Vagina (tissue), 2 donors: ENCODE measurements around the gene CTDSPL. TPM values are rescaled to one million over a fixed set of nuclear protein-coding genes. Genes with fewer than 3 reads are reported as not detected.

ENCODE experiments used
- DNase-seq, 2 donors: peaks; one replicate each; pipeline ENCODE4 v3.0.0-alpha.2; 2017; ENCODE audit errors: extremely low spot score in 2 of 2
- H3K27ac ChIP-seq: fragments of 200-600 bp; sonication (generic); one replicate; pipeline ENCODE4 v1.5.1; 2019
- H3K27me3 ChIP-seq: fragments of 200-600 bp; sonication (generic); one replicate; pipeline ENCODE4 v1.5.1; 2019
- H3K36me3 ChIP-seq, 2 donors: fragments of 200-600 bp; sonication (generic); one replicate each; pipeline ENCODE4 v1.5.1; 2017 to 2019
- H3K4me1 ChIP-seq: fragments of 200-600 bp; sonication (generic); one replicate; pipeline ENCODE4 v1.5.1; 2019
- H3K4me3 ChIP-seq, 2 donors: fragments of 200-600 bp; sonication (generic); 1 replicate in 1 of 2; 2 replicates in 1 of 2; pipeline ENCODE4 v1.5.1; 2016 to 2019
- H3K9me3 ChIP-seq: fragments of 200-600 bp; sonication (generic); one replicate; pipeline ENCODE4 v1.5.1; 2019
- POLR2A ChIP-seq, 2 donors: fragments of 450-650 bp; IDR thresholded peaks; one replicate each; pipeline ENCODE4 v1.6.1; 2017; ENCODE audit warnings: antibody characterized with exemption in 2 of 2, mild to moderate bottlenecking in 2 of 2, moderate library complexity in 2 of 2
- POLR2AphosphoS5 ChIP-seq, 2 donors: sonication (generic); formaldehyde crosslinking; IDR thresholded peaks; one replicate each; pipeline ENCODE4 v1.9.0; 2017; ENCODE audit warnings: antibody characterized with exemption in 2 of 2, mild to moderate bottlenecking in 2 of 2, low read depth in 1 of 2; ENCODE audit not compliant: insufficient read depth in 1 of 2
- intact Hi-C: fragments of 100-400 bp; cut with DNase I; formaldehyde crosslinking; loops from one replicate; pipeline ENCODE4 v1.15.1; 2023
- total RNA-seq: library from RNA; depleted of rRNA; stranded (reverse); fragments of >200 nt; gene quantifications from one replicate; pipeline ENCODE4 v1.2.3, GENCODE V29; 2016
- TF ChIP-seq, protein P1 (sequence below), 3 experiments: fragments of 450-650 bp in 2 of 3; fragments of 200-600 bp in 1 of 3; sonication (generic) in 1 of 3; IDR thresholded peaks; one replicate each; pipeline ENCODE4 v1.5.1; 2017 to 2019; ENCODE audit warnings: antibody characterized with exemption in 3 of 3, mild to moderate bottlenecking in 2 of 3, moderate library complexity in 2 of 3

CTDSPL gene
- total RNA-seq, 1 donor from 2014 or later = 28.0 TPM

GRCh38 chr3:37905987-37906674, 44.5 kb downstream of the CTDSPL start:
- TF ChIP-seq POLR2AphosphoS5 (IDR thresholded peaks at IDR 0.05; ENCODE audit: insufficient read depth in 1 of 2, low read depth in 1 of 2) = no peak
- TF ChIP-seq, protein P1, sequence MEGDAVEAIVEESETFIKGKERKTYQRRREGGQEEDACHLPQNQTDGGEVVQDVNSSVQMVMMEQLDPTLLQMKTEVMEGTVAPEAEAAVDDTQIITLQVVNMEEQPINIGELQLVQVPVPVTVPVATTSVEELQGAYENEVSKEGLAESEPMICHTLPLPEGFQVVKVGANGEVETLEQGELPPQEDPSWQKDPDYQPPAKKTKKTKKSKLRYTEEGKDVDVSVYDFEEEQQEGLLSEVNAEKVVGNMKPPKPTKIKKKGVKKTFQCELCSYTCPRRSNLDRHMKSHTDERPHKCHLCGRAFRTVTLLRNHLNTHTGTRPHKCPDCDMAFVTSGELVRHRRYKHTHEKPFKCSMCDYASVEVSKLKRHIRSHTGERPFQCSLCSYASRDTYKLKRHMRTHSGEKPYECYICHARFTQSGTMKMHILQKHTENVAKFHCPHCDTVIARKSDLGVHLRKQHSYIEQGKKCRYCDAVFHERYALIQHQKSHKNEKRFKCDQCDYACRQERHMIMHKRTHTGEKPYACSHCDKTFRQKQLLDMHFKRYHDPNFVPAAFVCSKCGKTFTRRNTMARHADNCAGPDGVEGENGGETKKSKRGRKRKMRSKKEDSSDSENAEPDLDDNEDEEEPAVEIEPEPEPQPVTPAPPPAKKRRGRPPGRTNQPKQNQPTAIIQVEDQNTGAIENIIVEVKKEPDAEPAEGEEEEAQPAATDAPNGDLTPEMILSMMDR (IDR thresholded peaks at IDR 0.05) = no peak
- TF ChIP-seq POLR2A (IDR thresholded peaks at IDR 0.05) = no peak
- Histone ChIP-seq H3K4me3 (no peak overlapping the region), H3K27ac (peak overlapping the region; percentile 73), H3K4me1 (peaks cover 46% of the 10 kb centered on the region), H3K27me3 (no peaks in the 10 kb centered on the region), H3K9me3 (no peaks in the 10 kb centered on the region), H3K36me3 (no peaks in the 10 kb centered on the region)
- intact Hi-C loops = no loop called here
- no peak for DNase-seq

GRCh38 chr3:37906734-37907282, 45.1 kb downstream of the CTDSPL start:
- Histone ChIP-seq H3K4me3 (no peak overlapping the region), H3K4me1 (peaks cover 46% of the 10 kb centered on the region), H3K9me3 (no peaks in the 10 kb centered on the region), H3K27ac (peak overlapping the region; percentile 73), H3K36me3 (no peaks in the 10 kb centered on the region), H3K27me3 (no peaks in the 10 kb centered on the region)
- DNase-seq = no peak
- TF ChIP-seq, protein P1 (IDR thresholded peaks at IDR 0.05) = no peak
- intact Hi-C loops = no loop called here

DNA sequence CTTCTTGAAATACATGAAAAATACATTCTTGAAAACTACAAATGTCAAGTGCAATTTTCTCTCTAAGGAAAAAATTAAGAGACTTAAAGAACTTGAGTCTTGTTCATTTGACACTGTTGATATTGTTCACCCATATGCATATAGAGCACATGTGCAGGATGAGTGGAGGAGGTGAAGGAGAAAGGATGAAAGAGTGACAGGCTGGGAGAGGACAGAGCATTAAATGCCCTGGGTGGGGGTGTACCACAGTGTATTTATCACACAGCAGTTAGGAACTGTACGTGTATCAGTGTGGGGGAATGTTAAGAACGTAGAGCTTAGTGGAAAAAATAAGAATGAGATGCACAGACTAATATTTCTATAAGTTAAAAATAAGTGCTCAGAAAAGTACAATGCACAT, 45.7 kb downstream of the CTDSPL start:
- no peak overlapping the region for H3K27ac ChIP-seq

DNA sequence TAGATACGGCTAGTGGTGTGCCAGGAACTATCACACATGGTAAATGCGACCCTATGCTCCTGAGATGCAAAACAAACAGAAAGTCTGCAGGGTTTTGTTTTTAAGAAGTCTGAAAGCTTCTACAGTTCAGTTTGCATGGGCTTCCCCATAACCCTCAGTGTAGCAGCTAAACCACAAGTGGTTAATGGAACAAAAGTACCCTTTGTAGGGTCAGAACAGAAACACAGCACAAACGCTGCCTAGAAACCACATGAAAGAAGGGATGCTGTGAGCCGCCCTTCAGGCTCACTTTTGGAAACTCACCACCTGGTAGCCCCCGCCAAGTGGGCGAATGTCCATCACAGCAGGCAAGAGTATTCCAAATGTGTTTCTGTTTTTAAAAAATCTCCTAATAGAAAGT, 46.2 kb downstream of the CTDSPL start:
- no peak for DNase-seq
- peaks cover 52% of the 10 kb centered on the region for H3K4me1 ChIP-seq

More for the DNA sequence above, 45.7 kb downstream of the CTDSPL start:
- peaks cover 50% of the 10 kb centered on the region for H3K4me1 ChIP-seq
- H3K36me3 ChIP-seq = no peaks in the 10 kb centered on the region
- no peak for DNase-seq
- H3K27me3 ChIP-seq = no peaks in the 10 kb centered on the region
- intact Hi-C loops = no loop called here
- H3K9me3 ChIP-seq = no peaks in the 10 kb centered on the region
- no peak for TF ChIP-seq POLR2A (IDR thresholded peaks at IDR 0.05)
- TF ChIP-seq, protein P1 (IDR thresholded peaks at IDR 0.05) = no peak
- no peak overlapping the region for H3K4me3 ChIP-seq

More for the DNA sequence above, 46.2 kb downstream of the CTDSPL start:
- TF ChIP-seq POLR2AphosphoS5 (IDR thresholded peaks at IDR 0.05; ENCODE audit: insufficient read depth in 1 of 2, low read depth in 1 of 2) (no peak), POLR2A (IDR thresholded peaks at IDR 0.05) (no peak)
- TF ChIP-seq, protein P1 (IDR thresholded peaks at IDR 0.05) = no peak
- intact Hi-C loops = no loop called here
- H3K27me3 ChIP-seq = no peaks in the 10 kb centered on the region
- no peaks in the 10 kb centered on the region for H3K9me3 ChIP-seq
- H3K4me3 ChIP-seq = no peak overlapping the region
- H3K27ac ChIP-seq = no peak overlapping the region
- no peaks in the 10 kb centered on the region for H3K36me3 ChIP-seq
